Germinal center (tissue), 1 donor: ENCODE results near the gene SP3.
"Not testable (repeated sequence)": the region's sequence is repeated elsewhere in the genome, so short reads cannot be mapped to it uniquely, and the experiment has no call there.

Experiments used
- DNase-seq: peaks from one replicate; pipeline ENCODE4 v3.0.0; 2012; ENCODE audit warnings: mixed read lengths, low spot score

SP3 gene

DNA sequence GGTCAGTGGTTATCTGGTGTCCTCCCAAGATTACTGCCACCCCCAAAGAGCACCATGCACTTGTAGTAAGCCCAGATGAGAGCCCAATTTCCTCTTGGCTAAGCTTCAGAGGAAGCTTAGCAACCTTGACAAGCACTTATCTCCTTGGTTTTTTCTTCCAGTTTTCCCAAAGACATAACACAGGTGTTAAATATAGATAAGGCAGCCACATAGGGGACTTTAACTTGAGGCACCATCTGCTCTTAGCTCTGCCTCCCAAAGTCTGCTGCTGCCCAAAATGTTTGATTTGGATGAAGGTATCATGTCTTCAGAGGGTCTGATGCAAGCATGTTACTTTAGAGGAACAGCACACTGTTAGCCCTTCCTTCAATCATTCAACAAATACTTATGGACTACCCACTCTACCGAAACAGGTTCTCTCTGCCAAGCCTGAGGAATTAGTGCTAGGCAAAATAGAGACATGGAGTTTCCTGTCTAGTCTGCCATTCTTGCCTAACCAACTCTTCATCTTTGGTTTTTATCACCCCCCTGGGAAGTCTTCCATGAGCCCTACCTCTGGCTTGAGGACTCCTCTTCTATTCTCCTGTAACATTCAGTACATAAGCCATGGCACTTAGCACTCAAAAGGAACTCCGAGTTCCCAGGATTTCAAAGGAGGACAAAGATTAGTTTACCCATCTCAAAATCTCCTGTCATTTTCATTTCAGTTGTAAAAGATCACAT is 73.7 kb downstream of the SP3 start:
- no peak for DNase-seq

DNA sequence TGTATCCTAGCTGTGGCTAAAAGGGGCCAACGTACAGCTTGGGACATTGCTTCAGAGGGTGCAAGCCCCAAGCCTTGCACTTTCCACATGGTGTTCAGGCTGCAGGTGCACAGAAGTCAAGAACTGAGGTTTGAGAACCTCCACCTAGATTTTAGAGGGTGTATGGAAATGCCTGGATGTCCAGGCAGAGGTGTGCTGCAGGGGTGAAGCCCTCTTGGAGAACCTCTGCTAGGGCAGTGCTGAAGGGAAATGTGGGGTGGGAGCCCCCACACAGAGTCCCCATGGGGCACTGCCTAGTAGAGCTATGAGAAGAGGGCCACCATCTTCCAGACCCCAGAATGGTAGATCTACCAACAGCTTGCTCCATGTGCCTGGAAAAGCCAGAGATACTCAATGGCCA is 75.7 kb downstream of the SP3 start:
- not testable (repeated sequence) for DNase-seq

DNA sequence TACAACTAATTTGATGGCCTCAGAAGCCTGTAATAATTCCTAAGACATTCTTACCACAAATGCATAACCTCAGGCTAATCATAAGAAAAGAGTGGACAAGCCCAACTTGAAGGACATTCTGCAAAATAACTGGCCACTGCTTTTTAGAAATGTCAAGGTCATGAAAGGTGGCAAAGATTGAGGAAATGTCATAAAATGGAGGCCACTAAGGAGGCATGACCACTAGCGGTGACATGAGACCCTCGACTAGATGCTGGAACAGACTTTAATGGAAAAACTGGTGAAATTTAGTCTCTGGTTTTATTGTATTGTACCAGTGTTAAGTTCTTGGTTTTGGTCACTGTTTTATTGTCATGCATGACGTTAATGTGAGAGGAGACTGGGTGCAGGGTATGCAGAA is 78.6 kb downstream of the SP3 start:
- DNase-seq: no peak

DNA sequence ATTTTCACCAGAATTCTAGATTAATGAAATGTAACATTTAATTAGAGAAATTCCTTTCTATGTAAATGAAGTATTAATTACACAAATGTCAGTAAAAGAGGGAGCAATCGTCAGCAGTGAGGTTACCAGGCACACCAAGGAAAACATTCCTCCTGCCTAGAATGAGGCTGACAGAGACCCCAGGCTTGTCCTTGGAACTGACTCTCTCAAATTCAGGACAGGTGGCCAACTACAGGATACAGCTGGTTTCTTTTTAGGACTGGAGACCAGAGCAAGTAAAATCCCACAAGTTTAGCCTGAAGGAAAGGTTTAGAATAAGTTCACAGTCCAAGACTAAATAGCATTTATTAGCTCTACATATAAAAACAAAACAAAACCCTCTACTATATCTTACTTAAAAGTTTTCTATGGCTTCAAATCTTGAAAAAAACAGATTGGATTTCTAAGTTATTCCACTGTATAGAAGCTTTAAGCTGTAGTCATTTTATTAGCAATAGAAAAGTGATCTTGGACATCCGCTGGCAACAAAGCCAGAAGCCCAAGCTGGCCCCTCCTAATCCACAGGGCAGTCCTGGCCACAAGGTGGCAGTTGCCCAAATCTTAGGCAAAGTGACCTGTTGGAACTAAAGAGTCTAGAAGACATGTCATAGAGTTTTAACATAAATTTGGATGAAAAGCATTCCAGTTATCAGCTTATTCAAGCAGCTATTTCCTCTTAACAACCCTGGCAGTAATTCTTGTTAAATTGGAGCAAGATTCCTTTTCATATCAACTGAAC is 81.0 kb downstream of the SP3 start:
- no peak for DNase-seq

DNA sequence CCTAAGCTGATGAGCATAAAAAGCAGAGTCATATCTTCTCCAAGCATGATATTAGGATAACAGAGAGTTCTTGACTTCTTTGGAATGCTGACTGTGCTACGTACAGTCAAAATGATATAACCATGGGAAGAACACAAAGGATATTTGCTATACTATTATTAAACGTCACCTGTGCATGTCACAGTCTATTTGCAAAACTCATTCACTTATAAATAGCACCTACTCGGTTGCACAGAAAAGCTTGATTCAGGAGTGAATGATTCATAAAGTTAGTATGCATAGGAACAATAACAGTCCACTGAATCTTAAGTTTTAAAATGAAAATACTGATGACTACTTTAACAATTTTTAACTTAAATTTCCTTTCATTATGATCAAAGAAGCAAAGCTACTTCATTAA is 83.3 kb downstream of the SP3 start:
- DNase-seq: no peak

DNA sequence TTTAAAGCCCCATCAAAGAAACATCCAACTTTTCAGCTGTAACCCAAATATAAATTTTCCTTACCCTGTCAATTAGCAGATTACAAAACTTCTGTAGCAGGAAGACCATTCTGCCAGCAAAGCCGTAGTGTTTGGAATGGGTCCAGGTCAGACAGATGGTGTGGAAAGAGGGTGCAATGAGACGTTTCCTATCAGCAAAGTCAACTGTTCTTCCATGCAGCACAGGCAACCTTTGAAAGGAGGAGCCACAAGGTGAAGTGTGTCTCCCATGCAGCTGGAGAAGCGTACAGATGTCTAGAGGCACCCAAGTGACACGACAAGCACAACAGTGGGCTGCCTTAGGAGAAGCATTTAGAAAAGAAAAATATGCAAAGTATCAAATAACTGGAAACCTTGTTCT is 83.7 kb downstream of the SP3 start:
- DNase-seq: peak; percentile 45

DNA sequence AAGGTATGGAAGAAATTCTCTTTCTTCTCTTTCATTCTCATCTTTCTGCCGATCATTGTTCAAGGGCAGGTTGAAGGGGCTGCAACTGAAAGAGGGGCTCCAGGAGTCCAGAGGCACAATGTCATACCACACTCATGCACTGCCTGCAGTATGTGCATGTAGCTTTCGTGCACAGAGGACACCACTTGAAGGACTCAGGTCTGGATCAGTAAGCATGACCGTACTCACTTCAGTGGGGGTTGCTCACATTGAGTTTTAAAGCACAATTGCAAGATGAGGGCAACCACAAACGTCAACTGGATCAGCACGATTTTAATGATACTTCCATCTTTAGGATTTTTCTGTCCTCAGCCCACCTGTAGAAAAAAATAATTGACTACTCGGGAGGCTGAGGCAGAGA is 84.6 kb downstream of the SP3 start:
- no peak for DNase-seq

DNA sequence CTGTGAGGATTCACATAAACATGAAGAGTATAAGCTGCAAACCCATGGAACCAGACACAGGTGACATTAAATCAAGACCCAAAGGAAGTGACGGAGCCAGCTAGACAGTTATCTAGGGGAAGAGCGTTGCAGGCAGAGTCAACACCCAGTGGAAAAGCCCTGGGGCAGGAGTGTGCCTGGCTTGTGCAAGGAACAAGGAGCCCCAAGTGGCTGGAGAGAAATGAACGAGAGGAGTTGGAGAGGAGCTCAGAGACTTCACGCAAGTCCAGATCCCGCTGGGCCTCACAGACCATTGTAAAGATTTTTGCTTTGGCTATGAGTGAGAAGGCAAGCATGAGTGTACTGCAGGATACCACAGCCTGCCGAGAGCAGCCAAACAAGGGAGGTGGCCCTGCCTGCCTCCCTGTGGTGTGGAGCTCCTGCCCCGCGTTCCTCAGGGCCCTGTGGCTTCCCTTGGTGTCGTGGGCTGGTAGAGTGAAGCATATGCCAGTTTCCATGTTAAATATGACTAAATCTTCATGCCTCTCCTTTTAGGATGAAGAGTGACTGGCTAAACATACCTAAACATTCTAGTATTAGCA is 88.2 kb downstream of the SP3 start:
- DNase-seq: no peak

DNA sequence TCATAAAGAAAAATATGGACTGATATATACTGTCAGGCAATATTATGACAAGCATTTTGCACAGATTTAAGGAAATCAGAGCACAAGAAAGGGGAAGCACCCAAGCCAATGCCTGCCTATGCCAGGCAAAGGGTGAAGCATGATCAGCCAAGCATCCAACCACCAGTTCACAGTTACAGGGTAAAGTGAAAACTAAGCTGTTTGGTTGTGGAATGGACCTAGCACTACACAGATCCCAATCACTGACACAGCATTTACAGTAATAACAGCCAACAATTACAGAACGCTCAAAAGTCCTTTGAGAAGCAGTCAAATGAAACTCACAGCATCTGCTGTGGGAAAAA is 90.3 kb downstream of the SP3 start:
- peak; percentile 84 for DNase-seq

DNA sequence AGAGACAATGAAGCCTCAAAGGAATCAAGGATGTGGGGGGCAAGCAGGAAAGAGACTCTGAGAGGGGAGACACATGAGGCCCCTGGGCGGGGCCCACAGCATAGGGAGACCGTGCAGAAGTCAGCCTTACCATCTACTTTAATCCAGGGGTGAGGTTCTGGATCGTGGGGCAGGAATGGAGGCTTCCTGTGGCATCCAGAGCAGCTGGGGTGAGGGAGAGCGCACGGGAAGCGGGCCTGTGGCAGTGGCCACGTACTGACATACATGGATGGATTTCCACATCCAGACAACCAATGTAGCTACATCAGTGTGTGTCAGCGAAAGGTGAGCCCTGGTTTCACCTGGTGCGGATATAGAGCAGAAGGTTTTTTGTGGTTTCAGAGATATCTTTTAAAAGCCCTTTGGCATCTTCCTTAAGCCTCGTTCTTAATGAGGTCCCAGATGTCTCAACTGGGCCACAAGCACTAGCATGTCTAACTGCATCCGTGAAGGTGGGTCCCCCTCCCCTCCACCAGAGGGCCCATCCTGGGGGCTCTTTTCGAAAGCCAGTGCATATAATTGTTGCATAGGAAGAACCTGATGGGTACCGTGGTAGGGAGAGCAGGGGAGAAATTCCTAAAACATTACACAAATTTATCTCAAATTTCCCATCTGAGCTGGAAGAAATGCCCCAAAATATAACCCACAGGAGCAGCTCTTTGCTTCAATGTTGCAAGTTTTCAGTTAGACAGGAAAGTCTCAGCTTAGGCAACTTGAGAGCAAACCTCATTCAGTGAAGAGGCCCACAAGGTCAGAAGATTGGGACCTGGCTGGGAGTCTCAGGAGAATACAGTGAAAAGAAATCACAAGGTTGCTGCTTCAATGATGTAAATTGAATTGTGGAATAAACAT is 90.9 kb downstream of the SP3 start:
- DNase-seq: peak; percentile 43

DNA sequence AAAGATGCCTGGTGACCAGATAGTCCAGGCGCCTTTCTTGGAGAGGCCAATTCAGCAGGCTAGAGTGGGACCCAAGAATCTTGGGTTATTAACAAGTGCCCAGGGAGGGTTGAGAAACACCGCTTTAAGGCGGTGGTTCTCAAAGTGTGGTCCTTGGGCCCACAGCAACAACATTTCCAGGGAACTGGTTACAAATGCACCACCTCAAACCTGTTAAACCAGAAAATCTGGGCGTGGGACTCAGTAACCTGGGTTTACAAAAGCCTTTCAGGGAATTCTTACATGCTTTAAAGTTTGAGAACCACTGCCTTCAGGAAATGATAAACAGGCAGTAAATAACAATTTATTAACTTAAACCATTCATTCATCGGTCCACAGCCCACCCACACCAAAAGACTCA is 92.5 kb downstream of the SP3 start:
- no peak for DNase-seq

DNA sequence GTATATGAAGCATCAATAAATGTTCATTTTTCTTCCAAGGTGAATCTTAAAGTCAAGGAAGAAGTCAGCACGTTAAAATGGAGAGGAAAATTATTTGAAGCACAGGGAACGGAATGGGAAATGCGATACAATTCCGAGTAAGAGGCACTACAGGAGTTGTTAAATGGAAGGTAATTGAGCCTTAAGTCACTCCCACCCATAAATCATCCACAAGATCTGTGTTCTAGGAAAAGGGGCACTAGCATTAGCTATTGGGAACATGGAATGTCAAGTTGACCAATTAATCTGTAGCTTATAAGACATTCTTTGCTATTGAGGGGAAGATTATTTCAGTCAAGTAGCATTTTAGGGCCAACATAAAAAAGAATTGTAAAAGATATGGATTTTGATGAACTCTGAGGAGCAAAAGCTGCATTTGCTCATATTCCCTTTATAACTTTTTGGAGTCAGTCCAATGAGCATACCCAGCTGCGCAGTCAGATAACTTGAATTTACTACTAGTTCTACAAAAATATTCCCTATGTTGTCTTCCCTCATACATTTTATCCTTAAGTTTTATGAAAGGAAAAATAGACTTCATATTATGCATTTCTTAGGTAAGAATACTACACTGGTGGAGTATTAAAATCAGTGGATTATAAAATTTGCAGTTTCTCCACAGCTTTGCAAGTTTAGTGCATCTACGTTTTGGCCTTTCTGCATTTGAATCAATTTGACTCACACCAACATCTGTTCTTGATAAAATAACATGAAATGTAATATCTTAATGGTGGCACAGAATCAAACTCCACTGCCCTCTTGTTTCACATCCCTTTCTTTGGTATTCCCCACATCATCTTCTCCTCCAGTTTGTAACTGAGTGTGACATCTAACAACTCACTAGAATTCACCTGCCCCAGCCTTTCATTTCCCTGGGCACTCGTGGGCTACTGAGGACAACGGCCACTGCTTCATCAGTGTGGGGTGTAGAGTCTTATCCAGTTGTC is 95.6 kb downstream of the SP3 start:
- no peak for DNase-seq

DNA sequence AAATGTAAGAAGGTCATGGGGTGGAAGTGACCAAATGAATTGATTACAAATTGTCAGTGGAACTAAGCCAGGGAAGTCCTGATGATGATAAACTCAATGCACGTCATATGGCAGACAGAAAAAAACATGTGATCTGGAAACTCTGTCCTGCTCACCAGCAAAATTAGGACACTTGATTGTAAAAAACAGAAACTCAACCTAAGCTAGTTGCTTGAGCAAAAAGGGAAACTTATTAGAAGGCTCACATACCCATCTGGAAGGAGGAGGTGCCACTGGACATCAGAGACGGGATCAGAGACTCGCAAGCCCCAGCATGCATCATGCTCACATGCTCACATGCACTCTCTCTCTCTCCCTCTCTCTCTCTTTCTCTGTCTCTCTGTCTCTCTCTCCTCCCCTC is 96.8 kb downstream of the SP3 start:
- no peak for DNase-seq

DNA sequence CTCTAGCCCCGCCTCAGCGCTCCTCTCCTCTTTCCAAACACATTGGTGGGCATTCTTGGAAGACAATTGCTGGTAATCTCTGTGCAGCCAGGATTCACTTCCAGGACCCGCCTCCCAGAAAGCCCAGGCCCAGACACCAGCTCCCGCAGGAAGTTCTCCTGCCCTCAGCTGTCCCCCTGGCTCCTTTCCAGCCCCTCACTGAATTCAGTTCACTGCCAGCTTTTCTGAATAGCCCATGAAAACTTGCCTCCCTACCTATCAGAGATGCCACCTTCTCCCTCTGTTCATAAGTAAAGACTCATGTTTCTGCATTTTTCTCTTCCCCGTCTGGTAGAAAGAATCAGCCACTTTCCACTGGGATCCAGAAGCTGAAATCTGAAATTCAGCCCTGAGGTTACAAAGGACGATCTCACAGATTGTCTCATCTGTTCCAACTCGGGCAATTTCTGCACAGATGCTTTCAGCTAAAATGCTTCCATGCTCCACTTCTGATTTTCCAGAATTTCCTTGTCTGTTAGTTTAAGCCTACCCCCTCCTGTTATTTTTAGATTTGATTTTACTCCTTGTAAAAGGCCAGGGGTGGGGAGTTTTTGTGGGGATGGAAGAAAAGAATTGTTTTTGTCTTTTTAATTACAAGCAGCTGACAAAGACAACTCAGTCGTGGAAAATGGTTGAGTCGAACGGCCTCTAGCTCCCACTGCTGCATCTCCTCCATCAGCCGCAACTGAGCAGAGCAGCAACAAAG is 98.1 kb downstream of the SP3 start:
- DNase-seq: no peak

DNA sequence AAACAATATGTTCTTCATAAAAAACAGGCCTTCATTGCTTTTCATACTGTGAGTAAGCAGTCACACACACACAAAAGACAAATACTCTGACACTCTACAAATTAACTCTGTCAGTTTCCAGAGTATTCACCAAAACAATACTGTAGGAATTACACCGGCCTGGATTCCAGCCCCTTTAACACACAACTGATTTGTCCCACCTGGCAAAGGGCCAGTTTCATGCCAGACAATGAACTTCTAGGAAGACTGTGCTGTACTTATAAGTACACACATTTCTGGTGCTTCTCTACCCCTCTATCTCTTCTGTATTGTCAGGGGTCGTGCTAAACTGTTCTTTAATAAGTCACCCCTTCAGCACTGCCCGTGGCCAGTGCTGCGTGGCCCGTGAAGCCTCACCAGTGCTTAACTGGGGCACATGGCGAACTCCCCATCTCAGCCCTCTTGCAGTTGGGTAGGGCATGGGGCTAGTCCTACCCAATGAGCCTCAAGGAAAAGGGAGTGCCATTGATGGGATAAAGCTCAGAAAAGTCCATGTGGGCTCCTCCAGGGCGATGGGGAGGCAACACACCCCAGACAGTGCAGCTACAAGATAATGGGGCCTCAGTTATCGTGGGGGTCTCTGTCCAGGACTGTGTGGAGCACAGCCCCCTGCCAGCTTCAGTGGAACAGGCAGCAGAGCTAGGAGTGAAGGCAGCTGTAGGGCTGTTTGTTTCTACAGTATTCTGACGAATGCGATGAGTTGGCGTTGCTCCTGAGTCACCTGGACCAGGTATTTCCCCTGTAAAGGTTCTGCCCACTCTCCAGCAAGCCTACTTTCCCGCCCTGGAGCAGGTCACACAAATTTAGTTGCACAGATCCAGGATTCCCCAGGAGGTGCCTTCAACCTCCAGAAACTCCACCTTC is 99.0 kb downstream of the SP3 start:
- DNase-seq: no peak

DNA sequence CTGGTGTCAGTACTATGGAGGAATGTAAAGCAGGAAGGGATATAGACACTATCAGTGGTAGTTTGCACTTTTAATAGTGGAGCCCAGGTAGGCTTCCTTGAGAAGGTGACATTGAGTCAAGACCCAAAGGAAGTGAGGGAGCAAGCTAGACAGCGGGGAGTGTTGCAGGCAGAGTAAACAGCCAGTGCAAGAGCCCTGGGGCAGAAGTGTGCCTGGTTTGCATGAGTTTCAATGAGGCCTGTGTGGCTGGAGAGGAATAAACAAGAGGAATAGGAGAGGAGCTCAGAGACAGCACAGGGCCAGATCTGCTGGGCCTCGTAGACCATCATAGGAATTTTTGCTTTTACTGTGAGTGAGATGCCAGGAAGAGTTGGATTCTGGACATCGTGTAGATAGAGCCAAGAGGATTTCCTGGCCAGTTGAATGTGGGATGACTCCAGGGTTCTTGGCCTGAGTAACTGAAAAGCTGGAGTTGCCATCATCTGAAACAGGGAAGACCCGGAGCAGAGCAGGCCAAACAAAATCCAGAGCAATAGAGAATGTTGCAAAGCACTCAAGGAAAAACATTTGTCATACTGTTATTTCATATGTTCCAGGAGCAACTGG is 102.5 kb downstream of the SP3 start:
- DNase-seq: no peak

DNA sequence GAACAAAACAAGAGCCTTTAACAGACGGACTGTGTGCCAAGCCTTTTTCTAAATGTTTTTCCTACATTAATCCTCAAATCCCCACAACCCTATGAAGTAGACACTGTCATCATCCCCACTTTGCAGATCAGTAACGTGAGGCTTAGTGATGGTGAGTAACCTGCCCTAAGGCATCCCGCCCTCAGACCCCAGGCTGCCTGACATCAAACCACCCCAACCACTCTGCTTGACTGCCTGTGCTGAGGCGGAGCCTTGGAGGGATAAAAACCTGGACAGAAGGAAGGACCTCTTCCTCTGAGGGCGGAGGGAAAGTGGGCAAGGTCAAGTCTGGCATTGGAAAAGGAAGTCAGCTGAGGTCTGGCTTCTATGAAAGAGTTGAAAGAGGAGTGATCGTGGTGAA is 104.6 kb downstream of the SP3 start:
- no peak for DNase-seq

DNA sequence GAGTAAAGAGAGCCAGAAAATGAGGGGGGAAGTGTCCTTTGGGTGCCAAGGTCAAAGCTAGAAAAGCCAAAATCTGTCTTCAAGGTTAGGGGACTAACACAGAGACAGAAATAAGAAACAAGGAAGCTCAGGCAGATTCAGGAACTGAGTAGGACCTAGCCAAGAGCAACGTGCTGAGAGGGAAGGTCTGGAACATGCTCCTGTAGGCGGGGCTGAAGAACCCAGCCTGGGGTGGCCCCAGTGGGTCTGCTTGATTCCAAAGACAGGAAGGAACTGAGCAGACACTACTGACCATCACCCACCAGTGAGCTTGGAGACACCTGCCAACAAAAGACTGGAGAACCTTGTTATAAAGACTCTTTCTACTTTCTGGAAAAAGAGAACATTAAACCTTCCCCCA is 105.1 kb downstream of the SP3 start:
- no peak for DNase-seq

DNA sequence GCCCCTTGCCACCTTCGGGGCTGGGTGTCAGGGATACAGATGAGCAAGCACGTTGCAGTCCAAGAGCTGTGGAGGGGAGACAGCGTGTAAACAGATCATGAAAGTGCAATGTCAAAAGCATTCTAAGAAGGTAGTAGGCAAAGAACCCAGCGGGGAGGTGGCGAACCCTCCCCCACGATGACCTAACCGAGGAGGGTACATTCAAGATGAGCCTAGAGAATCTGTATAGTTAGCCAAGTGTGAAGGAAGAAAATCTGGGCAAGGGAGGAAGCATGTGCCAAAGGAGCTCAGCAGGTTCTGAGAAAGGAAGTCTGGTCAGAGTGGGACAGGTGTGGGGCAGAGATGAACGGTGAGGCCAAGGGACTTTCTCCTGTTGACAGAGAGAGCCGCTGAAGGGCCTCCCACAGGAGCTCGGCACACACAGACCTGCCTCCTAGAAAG is 106.9 kb downstream of the SP3 start:
- DNase-seq: no peak
